ENCODE measurements around the gene RPGRIP1. TPM values are rescaled to one million over a fixed set of nuclear protein-coding genes. Genes with fewer than 3 reads are reported as not detected.
"Not testable (repeated sequence)": the region's sequence is repeated elsewhere in the genome, so short reads cannot be mapped to it uniquely, and the experiment has no call there.

RPGRIP1 gene
- total RNA-seq, 1 donor from 2014 or later, result 0.30 TPM

- H3K4me1 ChIP-seq, result peaks cover 60% of the 10 kb centered on the region
- no peaks in the 10 kb centered on the region for H3K27me3 ChIP-seq (ENCODE audit: low read depth)
- H3K9me3 ChIP-seq (replicated peaks), result no peaks in the 10 kb centered on the region
- peak overlapping the region; percentile 92 for H3K27ac ChIP-seq (replicated peaks)
- peaks cover 28% of the 10 kb centered on the region for H3K36me3 ChIP-seq
- H3K4me3 ChIP-seq, result peak overlapping the region; percentile 76
- no peak for TF ChIP-seq CTCF (IDR thresholded peaks at IDR 0.05; ENCODE audit: borderline replicate concordance)
- DNase-seq, result no peak
- intact Hi-C loops (cut with micrococcal nuclease), result no loop called here
These were observed 11.1 kb upstream of the RPGRIP1 start for GRCh38 chr14:21268617-21269251.

DNA sequence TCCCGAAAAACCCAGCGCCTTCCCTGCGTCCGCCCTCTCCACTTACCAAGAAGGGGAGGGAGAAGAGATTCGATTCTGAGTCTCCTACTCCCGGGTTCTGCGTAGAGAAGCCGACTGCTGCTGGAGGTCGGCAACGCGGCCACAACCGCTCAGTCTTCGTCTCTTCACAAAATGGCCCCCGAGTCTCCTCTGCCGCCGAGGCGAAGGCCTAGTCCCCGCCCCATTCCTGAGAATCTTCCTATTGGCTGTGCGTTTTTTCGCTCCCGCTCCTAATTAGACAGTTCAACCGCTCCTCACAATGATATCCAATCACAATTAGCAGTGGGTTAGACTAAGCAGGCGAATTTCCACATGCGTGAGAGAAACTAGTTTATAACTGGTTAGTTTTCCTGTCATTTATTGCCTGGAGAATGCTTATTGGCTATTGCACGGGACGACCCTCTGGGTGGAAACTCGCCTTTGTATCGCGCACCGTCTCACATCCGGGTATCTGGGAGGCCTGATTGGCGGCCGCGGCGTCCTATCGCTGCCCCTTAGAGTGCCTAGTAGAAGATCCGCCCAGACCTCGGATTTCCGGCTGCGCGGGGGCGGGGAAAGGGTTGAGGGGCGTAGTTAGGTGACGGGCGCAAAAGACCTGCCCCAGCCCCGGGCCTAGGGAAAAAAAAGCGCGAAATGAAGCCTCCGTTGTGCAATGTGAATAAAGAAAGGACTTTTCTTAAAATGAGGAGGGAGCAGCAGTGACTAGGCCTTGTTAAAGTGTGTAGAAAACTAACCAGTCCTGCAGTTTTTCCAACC is 10.4 kb upstream of the RPGRIP1 start, which contains the start of gene HNRNPC:
Gene HNRNPC, minus strand, starts transcription at position 191 of the 795 bp plus-strand sequence. CDS start 35,249 bp downstream, outside the sequence.
- intact Hi-C loops (cut with micrococcal nuclease), result no loop called here
- no peak for TF ChIP-seq CTCF (IDR thresholded peaks at IDR 0.05; ENCODE audit: borderline replicate concordance)
- no peaks in the 10 kb centered on the region for H3K27me3 ChIP-seq (ENCODE audit: low read depth)
- peaks cover 53% of the 10 kb centered on the region for H3K4me1 ChIP-seq
- H3K27ac ChIP-seq (replicated peaks), result peak within 1 kb of the TSS; percentile 92
- no peaks in the 10 kb centered on the region for H3K9me3 ChIP-seq (replicated peaks)
- H3K36me3 ChIP-seq, result peaks cover 20% of the 10 kb centered on the region
- H3K4me3 ChIP-seq, result peak within 1 kb of the TSS; percentile 76
- DNase-seq, result peak; percentile 100

DNA sequence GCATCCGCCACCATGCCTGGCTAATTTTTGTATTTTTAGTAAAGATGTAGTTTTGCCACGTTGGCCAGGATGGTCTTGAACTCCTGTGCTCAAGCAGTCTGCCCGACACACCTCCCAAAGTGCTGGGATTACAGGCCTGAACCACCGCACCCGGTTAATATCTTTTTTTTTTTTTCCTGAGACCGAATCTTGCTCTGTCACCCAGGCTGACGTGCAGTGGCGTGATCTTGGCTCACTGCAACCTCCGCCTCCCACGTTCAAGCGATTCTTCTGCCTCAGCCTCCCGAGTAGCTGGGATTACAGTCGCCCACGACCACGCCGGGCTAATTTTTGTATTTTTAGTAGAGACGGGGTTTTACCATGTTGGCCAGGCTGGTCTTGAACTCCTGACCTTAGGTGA is 7.2 kb upstream of the RPGRIP1 start:
- H3K36me3 ChIP-seq; H3K4me3 ChIP-seq; H3K27me3 ChIP-seq (ENCODE audit: low read depth); intact Hi-C loops (cut with micrococcal nuclease); H3K9me3 ChIP-seq (replicated peaks); H3K27ac ChIP-seq (replicated peaks); DNase-seq: not testable (repeated sequence)
- H3K4me1 ChIP-seq, result peaks cover 21% of the 10 kb centered on the region

GRCh38 chr14:21275261-21275858 is 4.5 kb upstream of the RPGRIP1 start:
- H3K27me3 ChIP-seq (ENCODE audit: low read depth), result no peaks in the 10 kb centered on the region
- intact Hi-C loops (cut with micrococcal nuclease), result no loop called here
- H3K36me3 ChIP-seq, result no peaks in the 10 kb centered on the region
- H3K4me3 ChIP-seq, result no peak overlapping the region
- no peak overlapping the region for H3K27ac ChIP-seq (replicated peaks)
- TF ChIP-seq CTCF (IDR thresholded peaks at IDR 0.05; ENCODE audit: borderline replicate concordance), result no peak
- H3K4me1 ChIP-seq, result no peaks in the 10 kb centered on the region
- H3K9me3 ChIP-seq (replicated peaks), result no peaks in the 10 kb centered on the region
- DNase-seq, result no peak

DNA sequence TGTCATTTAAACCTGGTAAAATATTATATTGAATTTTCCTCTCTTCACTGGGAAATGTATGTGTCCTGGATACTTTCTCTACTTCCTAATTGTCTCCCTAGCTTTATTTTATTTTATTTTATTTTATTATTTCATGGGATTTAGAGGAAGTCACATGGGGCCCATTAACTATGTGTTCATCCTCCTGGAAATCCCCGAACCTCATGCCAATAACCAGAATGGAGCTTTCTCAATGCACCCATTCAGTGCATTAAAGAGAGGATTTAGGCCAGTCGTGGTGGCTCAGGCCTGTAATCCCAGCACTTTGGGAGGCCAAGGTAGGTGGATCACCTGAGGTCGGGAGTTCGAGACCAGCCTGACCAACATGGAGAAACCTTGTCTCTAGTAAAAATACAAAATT is 1.3 kb upstream of the RPGRIP1 start:
- no peaks in the 10 kb centered on the region for H3K4me1 ChIP-seq
- H3K27ac ChIP-seq (replicated peaks), result no peak overlapping the region
- H3K4me3 ChIP-seq, result no peak overlapping the region
- TF ChIP-seq CTCF (IDR thresholded peaks at IDR 0.05; ENCODE audit: borderline replicate concordance), result no peak
- no peaks in the 10 kb centered on the region for H3K36me3 ChIP-seq
- no peaks in the 10 kb centered on the region for H3K9me3 ChIP-seq (replicated peaks)
- no peaks in the 10 kb centered on the region for H3K27me3 ChIP-seq (ENCODE audit: low read depth)
- intact Hi-C loops (cut with micrococcal nuclease), result no loop called here
- no peak for DNase-seq

DNA sequence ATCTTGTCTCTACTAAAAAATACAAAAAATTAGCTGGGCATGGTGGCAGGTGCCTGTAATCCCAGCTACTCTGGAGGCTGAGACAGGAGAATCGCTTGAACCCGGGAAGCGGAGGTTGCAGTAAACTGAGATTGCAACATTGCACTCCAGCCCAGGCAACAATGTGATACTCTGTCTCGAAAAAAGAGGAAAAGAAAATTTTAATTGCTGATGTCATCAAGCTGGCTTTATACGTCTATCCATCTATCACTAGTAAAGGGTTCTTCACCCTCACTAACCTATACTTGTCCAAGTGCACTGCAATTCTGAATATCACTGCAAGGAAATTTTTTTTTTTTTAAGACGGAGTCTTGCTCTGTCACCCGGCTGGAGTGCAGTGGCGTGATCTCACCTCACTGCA is 2.0 kb downstream of the RPGRIP1 start:
- H3K27ac ChIP-seq (replicated peaks); H3K9me3 ChIP-seq (replicated peaks); H3K27me3 ChIP-seq (ENCODE audit: low read depth); intact Hi-C loops (cut with micrococcal nuclease); H3K4me1 ChIP-seq; H3K4me3 ChIP-seq; DNase-seq; H3K36me3 ChIP-seq: not testable (repeated sequence)

DNA sequence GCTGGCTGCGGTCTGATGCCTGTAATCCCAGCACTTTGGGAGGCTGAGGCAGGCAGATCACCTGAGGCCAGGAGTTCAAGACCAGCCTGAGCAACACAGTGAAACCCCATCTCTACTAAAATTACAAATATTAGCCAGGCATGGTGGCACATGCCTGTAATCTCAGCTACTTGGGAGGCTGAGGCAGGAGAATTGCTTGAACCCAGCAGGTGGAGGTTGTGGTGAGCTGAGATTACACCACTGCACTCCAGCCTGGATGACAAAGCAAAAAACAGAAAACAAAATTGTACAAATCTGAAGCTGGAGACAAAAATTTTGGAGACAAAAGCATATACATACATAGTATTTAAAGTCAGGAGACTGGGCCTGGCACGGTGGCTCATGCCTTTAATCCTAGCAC is 6.6 kb downstream of the RPGRIP1 start:
- H3K27me3 ChIP-seq (ENCODE audit: low read depth); intact Hi-C loops (cut with micrococcal nuclease); DNase-seq; H3K4me3 ChIP-seq; H3K9me3 ChIP-seq (replicated peaks); H3K4me1 ChIP-seq; H3K36me3 ChIP-seq; H3K27ac ChIP-seq (replicated peaks): not testable (repeated sequence)
